ENCODE measurements around the gene NAA40. TPM values are rescaled to one million over a fixed set of nuclear protein-coding genes. Genes with fewer than 3 reads are reported as not detected.
A peak's percentile ranks its signal among the peaks of the same experiment; 100 is the strongest.

NAA40 gene
- total RNA-seq, 1 donor from 2014 or later, result 24.0 TPM

DNA sequence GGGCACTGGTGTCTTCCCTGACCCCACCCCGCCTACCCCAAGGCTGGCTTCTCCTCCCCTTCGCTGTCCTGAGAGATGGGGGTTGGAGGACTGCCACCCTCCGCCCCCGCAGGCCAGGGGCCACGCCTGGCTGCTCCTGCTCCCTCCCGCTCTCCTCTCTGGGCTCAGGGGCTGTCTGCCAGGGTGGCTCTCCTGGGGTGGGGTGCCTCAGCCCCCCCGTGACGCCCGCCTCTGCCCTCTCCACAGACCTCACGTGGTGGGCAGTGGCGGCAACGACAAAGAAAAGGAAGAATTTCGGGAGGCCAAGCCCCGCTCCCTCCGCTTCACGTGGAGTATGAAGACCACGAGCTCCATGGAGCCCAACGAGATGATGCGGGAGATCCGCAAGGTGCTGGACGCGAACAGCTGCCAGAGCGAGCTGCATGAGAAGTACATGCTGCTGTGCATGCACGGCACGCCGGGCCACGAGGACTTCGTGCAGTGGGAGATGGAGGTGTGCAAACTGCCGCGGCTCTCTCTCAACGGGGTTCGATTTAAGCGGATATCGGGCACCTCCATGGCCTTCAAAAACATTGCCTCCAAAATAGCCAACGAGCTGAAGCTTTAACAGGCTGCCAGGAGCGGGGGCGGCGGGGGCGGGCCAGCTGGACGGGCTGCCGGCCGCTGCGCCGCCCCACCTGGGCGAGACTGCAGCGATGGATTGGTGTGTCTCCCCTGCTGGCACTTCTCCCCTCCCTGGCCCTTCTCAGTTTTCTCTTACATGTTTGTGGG lies 30.0 kb upstream of the NAA40 start:
- Mint-ChIP-seq H3K4me1 (ENCODE audit: unreplicated experiment) (peaks cover 11% of the 10 kb centered on the region), H3K36me3 (ENCODE audit: unreplicated experiment) (peaks cover 13% of the 10 kb centered on the region), H3K4me3 (ENCODE audit: unreplicated experiment) (no peak overlapping the region), H3K9me3 (ENCODE audit: unreplicated experiment) (no peaks in the 10 kb centered on the region), H3K27ac (ENCODE audit: unreplicated experiment) (no peak overlapping the region), H3K27me3 (ENCODE audit: unreplicated experiment) (no peaks in the 10 kb centered on the region)
- TF ChIP-seq, protein P1, sequence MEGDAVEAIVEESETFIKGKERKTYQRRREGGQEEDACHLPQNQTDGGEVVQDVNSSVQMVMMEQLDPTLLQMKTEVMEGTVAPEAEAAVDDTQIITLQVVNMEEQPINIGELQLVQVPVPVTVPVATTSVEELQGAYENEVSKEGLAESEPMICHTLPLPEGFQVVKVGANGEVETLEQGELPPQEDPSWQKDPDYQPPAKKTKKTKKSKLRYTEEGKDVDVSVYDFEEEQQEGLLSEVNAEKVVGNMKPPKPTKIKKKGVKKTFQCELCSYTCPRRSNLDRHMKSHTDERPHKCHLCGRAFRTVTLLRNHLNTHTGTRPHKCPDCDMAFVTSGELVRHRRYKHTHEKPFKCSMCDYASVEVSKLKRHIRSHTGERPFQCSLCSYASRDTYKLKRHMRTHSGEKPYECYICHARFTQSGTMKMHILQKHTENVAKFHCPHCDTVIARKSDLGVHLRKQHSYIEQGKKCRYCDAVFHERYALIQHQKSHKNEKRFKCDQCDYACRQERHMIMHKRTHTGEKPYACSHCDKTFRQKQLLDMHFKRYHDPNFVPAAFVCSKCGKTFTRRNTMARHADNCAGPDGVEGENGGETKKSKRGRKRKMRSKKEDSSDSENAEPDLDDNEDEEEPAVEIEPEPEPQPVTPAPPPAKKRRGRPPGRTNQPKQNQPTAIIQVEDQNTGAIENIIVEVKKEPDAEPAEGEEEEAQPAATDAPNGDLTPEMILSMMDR (IDR thresholded peaks at IDR 0.05), result no peak
- DNase-seq (ENCODE audit: extremely low spot score, unreplicated experiment), result no peak

DNA sequence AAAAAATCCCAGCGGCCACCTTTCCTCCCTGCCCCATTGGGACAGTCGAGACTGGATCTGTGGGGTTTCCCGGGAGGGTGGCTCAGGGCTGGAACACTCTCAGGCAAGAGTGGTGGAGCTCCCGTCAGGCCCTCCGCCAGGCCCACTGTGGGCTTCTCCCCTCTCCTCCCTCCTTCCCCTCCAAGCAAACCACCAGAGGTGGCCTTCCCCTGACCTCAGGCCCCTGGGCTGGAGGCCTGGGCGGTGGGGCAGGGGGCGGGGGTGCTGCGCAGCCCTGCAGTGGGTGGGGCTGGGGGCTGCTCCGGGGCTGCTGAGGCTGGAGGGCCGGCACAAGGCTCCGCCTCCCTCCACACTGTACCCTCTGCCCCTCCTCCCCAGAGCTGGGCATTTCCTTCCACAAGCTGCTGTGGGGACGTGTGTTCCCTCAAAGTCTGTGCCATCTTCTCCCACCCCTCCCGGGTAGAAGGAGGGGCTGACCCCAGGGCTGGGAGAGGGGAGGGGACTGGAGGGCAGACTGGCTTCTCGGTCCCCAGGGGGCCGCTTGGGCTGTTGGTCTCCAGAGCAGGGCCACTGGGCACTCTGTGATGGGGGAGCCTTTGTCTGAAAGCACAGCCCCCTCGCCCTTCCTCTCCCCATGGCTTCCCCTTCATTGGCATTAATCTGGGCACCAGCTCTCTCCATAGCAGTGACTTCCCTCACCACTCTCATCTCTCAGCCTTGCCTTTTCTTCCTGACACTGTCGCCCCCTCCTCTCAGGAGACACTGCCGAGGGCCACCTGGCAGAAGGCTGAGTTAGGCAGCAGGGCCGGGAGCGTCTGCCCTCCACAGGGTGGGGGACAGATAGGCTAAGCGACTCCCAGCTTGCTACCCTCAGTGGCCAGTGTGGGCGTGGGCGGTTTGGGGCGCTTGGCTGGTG lies 29.0 kb upstream of the NAA40 start:
- no peaks in the 10 kb centered on the region for H3K27me3 Mint-ChIP-seq (ENCODE audit: unreplicated experiment)
- no peak for DNase-seq (ENCODE audit: extremely low spot score, unreplicated experiment)
- peaks cover 6% of the 10 kb centered on the region for H3K36me3 Mint-ChIP-seq (ENCODE audit: unreplicated experiment)
- no peak overlapping the region for H3K4me3 Mint-ChIP-seq (ENCODE audit: unreplicated experiment)
- peaks cover 11% of the 10 kb centered on the region for H3K4me1 Mint-ChIP-seq (ENCODE audit: unreplicated experiment)
- TF ChIP-seq, protein P1 (IDR thresholded peaks at IDR 0.05), result no peak
- peak overlapping the region; percentile 56 for H3K27ac Mint-ChIP-seq (ENCODE audit: unreplicated experiment)
- no peaks in the 10 kb centered on the region for H3K9me3 Mint-ChIP-seq (ENCODE audit: unreplicated experiment)

GRCh38 chr11:63910675-63911074 lies 28.1 kb upstream of the NAA40 start:
- TF ChIP-seq, protein P1 (IDR thresholded peaks at IDR 0.05), result no peak
- no peak for DNase-seq (ENCODE audit: extremely low spot score, unreplicated experiment)
- H3K27me3 Mint-ChIP-seq (ENCODE audit: unreplicated experiment), result no peaks in the 10 kb centered on the region
- no peak overlapping the region for H3K27ac Mint-ChIP-seq (ENCODE audit: unreplicated experiment)
- H3K9me3 Mint-ChIP-seq (ENCODE audit: unreplicated experiment), result no peaks in the 10 kb centered on the region
- peaks cover 11% of the 10 kb centered on the region for H3K4me1 Mint-ChIP-seq (ENCODE audit: unreplicated experiment)
- H3K4me3 Mint-ChIP-seq (ENCODE audit: unreplicated experiment), result no peak overlapping the region
- peaks cover 2% of the 10 kb centered on the region for H3K36me3 Mint-ChIP-seq (ENCODE audit: unreplicated experiment)

DNA sequence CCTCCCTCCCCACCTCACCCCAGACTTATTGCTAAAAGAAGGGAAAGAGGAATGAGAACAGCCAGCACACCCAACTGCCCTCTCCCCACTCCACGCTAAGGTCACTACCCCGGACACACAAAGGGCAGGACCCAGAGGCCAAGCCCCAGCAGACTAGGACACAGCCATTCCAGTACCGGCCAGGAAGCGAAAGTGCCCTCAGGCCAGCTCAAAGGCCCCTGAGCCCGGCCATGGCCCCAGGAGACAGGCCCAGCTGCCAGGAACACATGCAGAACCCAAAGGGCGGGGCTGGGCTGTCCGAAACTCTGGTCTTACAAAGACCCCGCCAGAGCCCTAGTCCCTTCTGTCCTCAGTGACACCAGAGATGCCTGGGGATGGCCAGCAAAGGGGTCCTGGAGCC lies 27.4 kb upstream of the NAA40 start:
- no peak overlapping the region for H3K27ac Mint-ChIP-seq (ENCODE audit: unreplicated experiment)
- H3K27me3 Mint-ChIP-seq (ENCODE audit: unreplicated experiment), result no peaks in the 10 kb centered on the region
- no peak for DNase-seq (ENCODE audit: extremely low spot score, unreplicated experiment)
- peaks cover 1% of the 10 kb centered on the region for H3K36me3 Mint-ChIP-seq (ENCODE audit: unreplicated experiment)
- H3K9me3 Mint-ChIP-seq (ENCODE audit: unreplicated experiment), result no peaks in the 10 kb centered on the region
- H3K4me3 Mint-ChIP-seq (ENCODE audit: unreplicated experiment), result no peak overlapping the region
- TF ChIP-seq, protein P1 (IDR thresholded peaks at IDR 0.05), result no peak
- H3K4me1 Mint-ChIP-seq (ENCODE audit: unreplicated experiment), result peaks cover 15% of the 10 kb centered on the region

DNA sequence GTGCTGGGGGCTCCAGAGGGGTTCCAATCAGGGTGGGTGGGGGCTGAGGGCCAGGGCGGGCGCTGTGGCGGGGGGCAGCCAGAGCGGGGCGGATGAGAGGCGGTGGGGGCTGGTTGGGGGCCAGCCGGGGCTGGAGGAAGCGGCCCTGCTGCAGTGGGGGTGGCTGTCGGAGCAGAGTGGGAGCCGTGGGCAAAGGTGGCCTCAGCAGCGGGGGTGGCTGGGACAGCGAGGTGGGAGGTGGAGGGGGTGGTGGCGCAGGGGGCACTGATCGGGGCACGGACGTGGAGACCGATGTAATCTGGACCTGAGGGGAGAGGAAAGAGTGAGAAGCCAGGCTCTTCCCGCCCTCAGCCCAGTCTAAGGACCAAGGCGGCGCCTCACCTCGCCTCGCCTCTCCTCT lies 26.9 kb upstream of the NAA40 start:
- TF ChIP-seq, protein P1 (IDR thresholded peaks at IDR 0.05), result no peak
- H3K9me3 Mint-ChIP-seq (ENCODE audit: unreplicated experiment), result no peaks in the 10 kb centered on the region
- H3K27ac Mint-ChIP-seq (ENCODE audit: unreplicated experiment), result no peak overlapping the region
- H3K4me1 Mint-ChIP-seq (ENCODE audit: unreplicated experiment), result peaks cover 15% of the 10 kb centered on the region
- no peaks in the 10 kb centered on the region for H3K36me3 Mint-ChIP-seq (ENCODE audit: unreplicated experiment)
- H3K27me3 Mint-ChIP-seq (ENCODE audit: unreplicated experiment), result no peaks in the 10 kb centered on the region
- no peak for DNase-seq (ENCODE audit: extremely low spot score, unreplicated experiment)
- H3K4me3 Mint-ChIP-seq (ENCODE audit: unreplicated experiment), result no peak overlapping the region

Data from osteocyte (in vitro differentiated cells).